GM11168 (cell line): ENCODE data around the gene FAM219A.

Source experiments
- in situ Hi-C: fragments of 300-500 bp; cut with MboI; formaldehyde crosslinking; loops from one replicate; pipeline ENCODE4 v1.12.0; 2022; ENCODE audit warnings: low sequenced_read_pairs; ENCODE audit not compliant: unreplicated experiment

The FAM219A gene, protein sequence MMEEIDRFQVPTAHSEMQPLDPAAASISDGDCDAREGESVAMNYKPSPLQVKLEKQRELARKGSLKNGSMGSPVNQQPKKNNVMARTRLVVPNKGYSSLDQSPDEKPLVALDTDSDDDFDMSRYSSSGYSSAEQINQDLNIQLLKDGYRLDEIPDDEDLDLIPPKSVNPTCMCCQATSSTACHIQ

DNA sequence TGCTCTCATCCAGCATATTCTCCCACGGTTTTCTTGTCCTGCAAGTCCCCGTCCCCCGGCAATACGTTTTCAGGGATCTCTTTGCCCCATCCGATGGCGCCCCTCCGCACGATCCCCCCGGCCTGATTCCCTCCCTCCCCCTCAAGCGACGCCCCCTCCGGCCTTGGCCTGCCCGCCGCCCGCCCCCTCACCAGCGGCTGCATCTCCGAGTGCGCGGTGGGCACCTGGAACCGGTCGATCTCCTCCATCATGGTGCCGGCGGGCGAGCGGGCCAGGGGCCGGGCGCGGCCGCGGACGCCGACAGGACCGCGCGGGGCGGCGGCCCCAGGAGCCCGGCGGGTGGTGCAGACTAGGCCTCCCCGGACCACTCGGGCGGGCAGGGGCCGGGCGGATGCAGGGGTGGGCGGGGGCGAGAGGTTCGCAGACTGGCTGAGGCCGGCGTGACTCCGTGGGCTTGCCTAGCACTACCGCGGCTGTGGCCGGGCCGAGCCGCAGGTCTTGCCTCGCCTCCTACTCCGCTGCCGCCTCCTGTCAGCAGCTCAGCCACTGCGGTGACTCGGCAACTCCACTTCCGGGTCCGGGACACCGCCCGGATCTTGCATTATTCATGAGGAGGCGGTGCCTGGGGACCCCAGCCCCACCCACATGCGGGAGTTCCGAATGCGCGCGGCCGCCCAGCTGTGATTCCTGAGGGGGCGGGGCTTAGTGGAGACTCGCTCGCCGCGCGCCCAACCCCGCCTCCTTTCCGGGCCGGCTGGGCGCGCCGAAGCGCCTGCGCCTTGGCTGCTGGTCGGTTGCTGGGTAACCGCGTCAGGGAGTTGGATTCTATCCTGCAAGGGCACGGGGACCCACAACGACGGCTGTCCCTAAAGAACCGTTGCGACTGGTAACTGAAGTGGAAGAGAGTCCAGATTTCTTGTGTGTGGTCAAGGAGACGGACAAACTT lies at the start of gene FAM219A, which contains the start of gene DNAI1:
TSS of gene FAM219A (minus strand) at position 558 of the 946 bp plus-strand sequence. CDS start at position 251, 307 bp downstream.
TSS of gene DNAI1 (plus strand) at position 793 of the 946 bp plus-strand sequence. CDS start 201 bp downstream, outside the sequence.
- in situ Hi-C loops, result no loop called here

DNA sequence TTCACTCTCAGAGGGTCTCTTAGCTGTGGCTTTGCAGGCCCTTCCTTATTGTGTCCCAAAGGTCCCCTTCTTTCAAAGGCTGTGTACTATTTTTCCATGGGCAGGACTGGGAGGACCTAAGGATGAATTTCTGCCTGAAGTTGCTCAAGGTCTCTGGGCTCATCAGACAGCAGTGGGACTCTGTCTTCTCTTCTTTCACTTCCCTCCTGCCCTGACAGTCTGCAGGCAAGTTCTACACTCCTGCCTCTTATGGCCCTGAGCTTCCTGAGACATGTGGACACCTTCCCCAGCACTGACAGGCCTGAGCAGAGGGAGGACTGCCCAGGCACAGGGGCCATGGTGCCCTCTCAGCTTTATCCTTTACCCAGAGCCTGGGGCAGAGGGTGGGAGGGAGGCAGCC lies 49.6 kb upstream of the FAM219A start:
- in situ Hi-C loops, result no loop called here

DNA sequence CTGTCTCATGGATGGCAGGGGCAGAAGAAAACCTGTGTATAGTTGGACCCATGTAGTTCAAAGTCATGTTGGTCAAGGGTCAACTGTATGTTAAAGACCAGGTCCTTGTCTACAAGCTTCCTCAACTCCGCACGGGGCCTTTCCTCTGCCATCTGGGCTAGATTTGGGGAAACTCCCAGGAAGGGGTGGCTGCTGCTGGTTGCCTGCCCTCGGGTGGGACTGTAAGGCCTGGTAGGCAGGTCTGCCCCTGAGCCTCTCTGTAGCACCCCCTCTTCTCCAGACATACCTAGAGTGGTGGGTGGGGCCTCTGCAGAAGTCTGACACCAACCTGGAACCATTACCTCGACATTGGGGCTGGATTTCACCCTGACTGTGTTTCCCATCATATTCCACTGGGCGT lies 49.2 kb upstream of the FAM219A start:
- in situ Hi-C loops, result no loop called here

DNA sequence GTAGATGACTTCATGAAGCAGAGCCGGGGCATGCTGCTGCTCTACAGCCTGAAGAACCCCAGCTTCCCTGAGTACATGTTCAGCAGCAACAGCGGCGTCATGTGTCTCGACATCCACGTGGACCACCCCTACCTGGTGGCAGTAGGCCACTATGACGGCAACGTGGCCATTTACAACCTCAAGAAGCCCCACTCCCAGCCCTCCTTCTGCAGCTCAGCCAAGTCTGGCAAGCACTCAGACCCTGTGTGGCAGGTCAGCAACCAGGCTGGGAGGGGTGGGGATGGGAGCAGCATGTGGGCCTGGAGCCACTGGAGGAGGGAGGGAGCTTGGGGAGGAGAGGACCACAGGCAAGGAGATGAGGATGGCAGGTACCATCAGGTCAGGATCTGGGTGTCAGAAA lies 48.3 kb upstream of the FAM219A start:
- in situ Hi-C loops, result no loop called here

DNA sequence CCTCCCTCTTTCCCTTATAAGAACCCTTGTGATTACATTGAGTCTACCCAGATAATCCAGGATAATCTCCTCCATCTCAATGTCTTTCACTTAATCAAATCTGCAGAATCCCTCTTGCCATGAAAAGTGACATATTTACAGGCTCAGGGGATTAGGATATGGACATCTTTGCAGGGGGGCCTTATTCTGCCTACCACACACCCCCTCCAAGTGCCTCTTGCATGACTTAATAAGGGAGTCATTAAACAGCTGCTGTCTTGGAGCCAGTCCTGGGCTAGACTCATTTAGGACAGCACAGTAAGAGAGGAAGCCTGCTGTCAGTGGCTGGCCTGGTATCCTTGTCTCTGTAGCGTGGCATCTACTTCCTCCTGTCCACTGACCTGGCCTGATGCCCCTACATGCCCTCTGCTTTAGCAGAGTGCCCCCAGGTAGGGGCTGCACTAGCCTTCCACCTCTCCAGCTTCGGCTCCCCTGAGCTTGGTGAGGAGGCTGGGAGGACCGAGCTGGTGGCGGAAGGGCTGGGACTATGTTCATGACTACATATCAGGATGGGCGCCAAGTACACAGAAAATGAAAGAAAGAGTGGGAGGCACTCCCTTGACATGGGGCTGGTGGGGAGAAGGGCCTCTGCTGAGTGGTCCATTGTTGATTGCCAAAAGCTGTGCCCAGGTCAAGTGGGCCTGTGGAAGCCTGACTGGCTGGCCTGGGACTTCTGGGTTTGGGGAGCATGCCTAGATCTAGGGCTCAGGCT lies 47.2 kb upstream of the FAM219A start:
- in situ Hi-C loops, result no loop called here

DNA sequence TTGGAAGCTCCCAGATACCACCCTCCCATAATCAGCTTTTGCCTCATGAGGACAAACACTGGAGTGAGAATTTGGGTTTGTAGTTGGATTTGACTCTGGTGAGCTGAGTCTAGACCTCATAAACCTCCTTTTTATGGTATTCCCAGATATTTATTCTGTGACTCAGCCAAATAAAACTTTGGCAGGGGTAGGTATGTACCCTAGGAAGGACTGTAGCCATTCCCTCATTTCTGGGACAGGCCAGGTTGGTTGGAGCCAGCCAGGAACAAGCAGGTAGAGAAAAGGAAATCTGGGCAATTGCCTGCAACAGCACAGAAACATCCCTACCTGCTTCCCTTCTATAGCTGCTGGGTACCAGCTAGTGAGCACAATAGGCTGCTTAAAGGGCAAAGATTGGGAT lies 45.0 kb upstream of the FAM219A start:
- in situ Hi-C loops, result no loop called here

DNA sequence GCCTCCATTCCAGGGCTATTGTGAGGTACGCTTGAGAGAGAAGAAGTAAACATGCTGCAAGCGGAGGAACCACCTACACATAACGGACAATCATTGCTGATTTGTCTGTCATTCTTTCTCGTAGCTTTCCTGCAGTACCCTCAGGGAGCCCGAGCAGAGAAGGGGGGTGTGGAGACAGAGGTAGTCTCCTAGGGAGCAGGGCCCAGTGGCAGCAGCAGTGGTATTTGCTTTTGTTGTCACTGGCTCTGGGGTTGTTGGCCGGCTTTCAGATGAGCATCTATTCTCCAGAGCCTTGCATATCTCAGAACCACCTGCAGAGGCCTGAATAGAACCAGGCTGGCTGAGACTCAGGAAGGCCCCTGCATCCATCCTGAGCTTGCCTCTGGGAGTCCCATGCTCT lies 44.5 kb upstream of the FAM219A start:
- in situ Hi-C loops, result no loop called here

DNA sequence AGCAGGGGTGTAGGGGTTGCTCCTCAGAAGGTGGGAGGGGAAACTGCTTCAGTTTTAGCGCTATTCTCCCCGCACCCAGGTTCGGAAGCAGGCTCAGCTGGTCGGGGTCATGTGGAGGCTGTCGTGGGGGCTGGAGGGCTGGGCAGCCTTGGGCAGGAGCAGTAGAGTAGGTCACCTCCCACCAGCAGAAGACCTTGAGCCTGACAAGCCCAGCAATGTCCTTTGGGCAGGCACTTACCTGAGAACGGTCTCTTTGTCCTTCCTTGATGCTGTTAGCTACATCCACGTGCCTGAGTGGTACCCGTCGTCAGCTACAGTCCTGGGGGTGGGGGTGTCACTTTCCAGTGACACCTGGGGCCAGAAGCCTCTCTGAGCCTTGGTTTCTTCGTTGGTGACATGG lies 44.1 kb upstream of the FAM219A start:
- in situ Hi-C loops, result no loop called here

DNA sequence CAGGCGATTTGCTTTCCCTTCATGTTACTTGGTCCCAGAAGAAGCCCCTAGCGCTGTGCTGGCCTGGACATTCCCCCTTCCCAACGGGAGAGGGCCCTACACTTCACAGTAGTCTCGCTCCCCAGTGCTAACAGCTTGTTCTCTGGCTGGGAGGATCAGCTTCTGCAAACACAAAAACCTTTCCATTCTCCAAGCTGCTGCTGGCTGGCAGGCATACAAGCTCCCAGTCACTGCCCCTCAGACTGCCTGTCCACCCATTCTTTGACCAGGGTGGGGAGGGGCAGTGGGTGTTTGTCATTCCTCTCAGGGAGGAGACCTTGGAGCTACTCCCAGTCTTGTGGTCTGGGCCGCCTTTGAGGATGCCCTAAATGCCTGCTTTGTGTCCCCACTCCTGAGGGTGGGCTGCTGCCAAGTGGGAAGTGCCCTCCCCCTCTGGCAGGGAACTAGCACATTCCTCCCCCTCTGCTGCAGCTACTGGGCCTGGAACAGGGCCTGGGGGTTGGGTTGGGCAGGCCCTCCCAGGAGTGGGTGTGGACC lies 43.6 kb upstream of the FAM219A start:
- in situ Hi-C loops, result no loop called here

DNA sequence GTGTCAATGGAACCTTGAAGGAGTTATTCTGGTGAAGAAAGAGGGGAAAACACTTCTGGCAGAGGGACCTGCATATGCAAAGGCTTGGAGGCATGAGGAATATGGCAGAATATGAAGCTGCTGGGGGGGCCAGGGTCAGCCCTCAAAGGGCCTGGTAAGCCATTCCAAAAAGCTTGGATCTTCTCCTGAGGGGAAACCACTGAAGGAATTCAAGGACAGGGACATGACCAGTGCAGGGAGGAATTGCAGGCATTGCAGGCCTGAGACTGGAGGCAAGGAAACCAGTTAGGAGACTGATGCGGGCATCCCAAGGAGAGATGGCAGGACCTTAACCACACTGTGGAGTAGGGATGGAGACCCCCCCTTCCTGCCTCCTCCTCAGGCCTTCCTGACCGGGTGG lies 43.0 kb upstream of the FAM219A start:
- in situ Hi-C loops, result no loop called here

DNA sequence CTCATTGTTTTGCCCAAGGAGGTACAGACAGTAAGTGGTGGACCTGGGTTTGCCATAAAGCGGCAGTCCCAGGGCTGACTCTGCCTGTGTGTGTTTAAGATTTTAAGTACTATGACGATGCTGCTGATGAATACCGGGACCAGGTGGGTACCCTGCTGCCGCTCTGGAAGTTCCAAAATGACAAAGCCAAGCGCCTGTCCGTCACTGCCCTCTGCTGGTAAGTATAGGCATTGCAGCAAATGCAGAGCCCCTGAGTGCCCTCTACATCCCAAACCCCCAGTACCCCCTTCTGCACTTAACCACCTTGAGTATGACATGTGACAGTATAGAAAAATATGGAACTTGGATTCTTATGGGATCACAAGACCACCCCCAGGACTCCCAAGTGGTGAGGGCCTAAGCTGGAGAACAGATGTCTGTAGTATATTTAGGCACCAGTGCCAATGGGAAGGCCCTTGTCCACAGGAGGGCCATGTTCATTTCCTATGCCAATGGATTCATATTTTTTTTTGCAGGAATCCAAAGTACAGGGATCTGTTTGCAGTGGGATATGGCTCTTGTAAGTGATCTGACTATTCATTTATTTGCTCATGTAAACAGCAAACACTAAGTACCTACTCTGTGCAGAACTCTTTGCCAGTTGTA lies 42.4 kb upstream of the FAM219A start:
- in situ Hi-C loops, result no loop called here

DNA sequence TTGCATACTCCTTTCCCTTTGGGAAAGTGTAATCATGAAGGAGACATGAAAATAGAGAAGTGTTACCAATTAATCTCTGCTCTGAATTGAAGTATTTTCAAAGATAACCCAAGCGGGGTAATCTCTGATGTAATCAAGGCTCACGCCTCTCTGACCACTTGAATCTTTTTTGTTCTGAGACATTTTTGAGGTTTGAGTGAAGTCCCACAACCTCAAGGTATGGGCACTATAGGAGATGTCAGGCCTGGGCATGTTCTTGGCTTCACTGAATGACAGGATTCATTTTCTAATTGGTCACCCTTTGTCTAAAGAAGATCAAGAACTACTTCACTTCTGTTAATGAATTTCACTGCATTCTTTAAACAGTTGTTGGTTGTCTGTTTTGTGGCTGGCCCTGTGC lies 40.7 kb upstream of the FAM219A start:
- in situ Hi-C loops, result loop anchor here (10.0 kb wide), 1 partner anchor 74 kb away; no protein-coding TSS in a partner anchor

DNA sequence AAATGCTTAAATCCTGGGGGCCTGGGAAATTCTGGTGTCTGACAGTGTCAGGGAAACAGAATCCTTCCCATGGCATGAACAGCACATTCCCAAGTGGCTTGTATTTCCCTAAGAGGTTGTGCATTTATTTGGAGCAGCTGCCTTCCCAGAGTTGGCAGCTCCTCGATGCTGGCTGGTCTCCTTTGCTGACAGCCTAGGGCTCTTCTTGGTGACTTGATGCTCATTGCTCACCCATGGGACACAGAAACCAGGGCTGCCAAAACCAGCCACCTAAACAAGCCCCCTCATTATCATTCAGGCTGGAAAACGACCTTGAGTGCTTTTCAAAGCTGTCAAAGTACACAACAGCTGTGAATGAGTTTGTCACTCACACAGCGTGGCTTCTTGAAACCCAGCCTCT lies 40.2 kb upstream of the FAM219A start:
- in situ Hi-C loops, result loop anchor here (10.0 kb wide), 1 partner anchor 74 kb away; no protein-coding TSS in a partner anchor

DNA sequence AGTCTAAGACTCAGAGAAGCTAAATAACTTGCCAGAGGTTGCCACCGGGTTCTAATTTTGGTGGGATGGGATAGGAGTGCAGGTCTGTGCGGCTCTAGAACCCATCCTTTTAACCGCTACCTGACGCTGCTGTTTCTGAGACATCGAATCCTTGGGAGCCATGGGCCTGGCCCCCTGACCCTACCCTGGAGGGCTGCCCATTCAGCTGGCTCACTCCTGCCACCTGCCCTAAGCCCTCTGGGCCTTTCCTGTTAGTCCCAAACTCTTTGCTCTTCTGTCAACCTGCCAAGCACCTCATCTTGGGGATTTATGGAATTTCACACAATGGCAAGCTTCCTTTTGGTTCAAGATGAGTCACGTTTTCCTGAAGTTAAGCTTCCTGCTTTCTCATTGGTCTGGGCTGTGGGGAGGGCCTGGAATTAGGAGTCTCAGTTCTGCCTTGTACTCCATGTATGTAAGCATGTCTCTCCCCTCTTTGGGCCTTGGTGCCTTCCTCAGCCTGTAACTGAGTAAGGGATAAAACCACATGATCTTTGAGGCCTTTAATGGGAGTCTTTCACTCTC lies 37.9 kb upstream of the FAM219A start:
- in situ Hi-C loops, result loop anchor here (10.0 kb wide), 1 partner anchor 71 kb away; no protein-coding TSS in a partner anchor

DNA sequence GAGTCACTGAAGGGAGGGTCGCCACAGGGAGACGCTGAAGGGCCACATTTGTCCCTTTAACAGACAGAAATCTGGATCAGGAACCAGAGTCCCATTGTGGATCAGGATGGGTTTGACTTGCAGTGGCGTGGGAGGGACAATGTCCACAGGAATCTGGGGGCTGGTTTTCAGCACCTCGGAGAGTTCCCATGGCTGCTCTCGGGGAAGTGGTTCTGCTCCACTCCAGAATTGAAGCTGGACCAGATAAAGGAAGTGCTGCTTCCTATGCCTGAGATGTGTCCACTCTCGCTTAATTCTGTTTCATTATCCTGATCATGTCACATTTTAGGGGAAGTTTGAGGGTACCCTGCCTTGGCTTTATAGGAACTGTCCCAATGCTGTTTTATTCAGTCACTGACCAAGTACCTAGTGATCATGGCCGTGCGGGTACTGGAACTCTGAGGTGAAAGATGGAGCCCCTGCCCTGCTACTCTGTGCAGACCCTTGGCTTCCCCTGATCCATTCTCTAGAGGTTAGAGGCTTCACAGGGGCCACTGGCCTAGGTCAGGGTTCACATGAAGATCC lies 35.7 kb upstream of the FAM219A start:
- in situ Hi-C loops, result loop anchor here (10.0 kb wide), 1 partner anchor 69 kb away; no protein-coding TSS in a partner anchor

DNA sequence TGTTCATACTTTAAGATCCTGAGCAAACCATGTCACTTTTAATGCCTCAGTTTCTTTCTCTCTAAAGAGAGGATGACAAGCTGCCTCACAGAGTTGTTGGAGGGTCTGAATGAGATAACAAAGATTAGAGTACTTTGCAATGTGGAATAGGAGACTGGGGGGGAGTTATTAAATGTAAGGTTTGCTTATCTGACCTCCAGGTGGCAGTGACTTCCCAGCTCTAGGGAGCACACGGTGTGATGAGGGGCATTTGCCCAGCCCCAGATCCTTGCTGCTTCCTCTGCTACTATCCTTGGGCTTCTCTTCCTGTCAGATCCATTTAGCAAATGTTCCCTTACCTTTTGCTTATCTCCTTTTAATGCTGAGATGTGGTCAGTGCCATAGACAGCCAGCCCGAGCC lies 33.7 kb upstream of the FAM219A start:
- in situ Hi-C loops, result loop anchor here (10.0 kb wide), 1 partner anchor 67 kb away; no protein-coding TSS in a partner anchor

DNA sequence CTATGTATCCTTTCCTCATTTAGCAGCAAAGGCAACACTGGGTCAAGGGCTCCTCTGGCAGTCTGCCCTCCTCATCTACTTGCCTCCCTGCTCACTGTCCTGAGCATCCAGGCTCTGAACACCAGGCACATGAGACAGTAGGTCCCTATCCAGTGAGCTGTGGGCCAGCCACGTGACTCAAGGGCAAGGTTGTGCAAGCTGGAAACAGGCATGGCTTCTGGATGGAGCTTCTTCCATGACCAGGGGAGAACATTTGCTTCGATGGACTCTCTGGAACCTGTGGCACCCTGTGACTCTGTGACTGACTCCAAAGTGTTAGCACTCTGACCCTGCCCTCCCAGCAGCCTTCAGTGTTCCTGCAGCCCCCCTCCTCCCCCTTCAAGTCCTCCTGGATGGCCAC lies 33.2 kb upstream of the FAM219A start:
- in situ Hi-C loops, result loop anchor here (10.0 kb wide), 1 partner anchor 67 kb away; no protein-coding TSS in a partner anchor

DNA sequence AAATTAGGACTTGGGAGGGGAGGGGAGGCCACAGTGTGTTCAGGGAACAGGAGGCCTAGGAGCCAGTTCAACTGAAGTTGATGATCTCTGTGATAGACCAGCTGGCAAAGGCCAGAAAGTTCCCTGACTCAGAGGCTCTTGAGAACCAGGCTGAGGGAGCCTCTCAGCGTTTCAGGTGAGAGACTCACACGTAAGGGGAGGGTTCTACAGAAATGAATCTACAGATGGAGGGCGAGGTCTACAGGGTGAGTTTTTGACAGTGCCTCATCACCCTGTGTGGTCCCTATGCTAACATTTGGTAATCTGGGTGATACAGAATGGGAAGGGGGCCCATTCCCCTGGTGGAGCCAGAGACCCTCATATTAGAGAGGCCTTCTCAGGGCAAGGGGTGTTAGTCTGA lies 32.4 kb upstream of the FAM219A start:
- in situ Hi-C loops, result loop anchor here (10.0 kb wide), 1 partner anchor 66 kb away; no protein-coding TSS in a partner anchor

DNA sequence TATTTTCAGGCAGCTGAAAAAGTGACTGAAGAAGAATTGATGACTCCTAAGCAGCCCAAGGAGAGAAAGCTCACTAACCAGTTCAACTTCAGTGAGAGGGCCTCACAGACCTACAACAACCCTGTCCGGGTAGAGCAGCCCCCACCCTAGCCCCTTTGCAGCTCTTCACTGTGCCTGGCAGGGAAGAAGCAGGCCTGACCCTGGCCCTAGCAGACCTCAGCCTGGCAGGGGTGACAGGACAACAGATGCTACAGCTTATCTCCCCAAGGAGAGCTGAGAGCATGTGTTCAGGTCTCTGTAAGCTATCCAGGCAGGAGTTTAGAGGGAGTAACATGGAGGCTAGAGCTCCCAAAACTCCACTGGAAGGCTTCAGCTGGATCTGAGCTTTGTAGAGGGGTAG lies 32.0 kb upstream of the FAM219A start:
- in situ Hi-C loops, result loop anchor here (10.0 kb wide), 1 partner anchor 66 kb away; no protein-coding TSS in a partner anchor
